ENCODE data around the gene TFB2M. TPM values are rescaled to one million over a fixed set of nuclear protein-coding genes. Genes with fewer than 3 reads are reported as not detected.

TFB2M gene
- polyA plus RNA-seq, 1 donor (not counting 4 experiments of a cell fraction or from before 2014, with no cell fraction given), result 28.6 TPM

- H3K9ac ChIP-seq (ENCODE audit: control insufficient read depth, extremely low read depth, insufficient read depth, low read length), result no peak overlapping the region
- H3K27ac ChIP-seq (ENCODE audit: control insufficient read depth, insufficient read depth, low read length), result peak overlapping the region; percentile 41
- no peak for TF ChIP-seq CTCF (optimal IDR thresholded peaks at IDR 0.05 in 1 of 3, IDR thresholded peaks at IDR 0.05 in 1 of 3, conservative IDR thresholded peaks at IDR 0.05 in 1 of 3; ENCODE audit: extremely low read depth in 1 of 3, insufficient read depth in 2 of 3, low read length in 3 of 3)
Measured at GRCh38 chr1:246503341-246503740, 62.7 kb downstream of the TFB2M start.

GRCh38 chr1:246497331-246497915 lies 68.6 kb downstream of the TFB2M start:
- Histone ChIP-seq H3K4me3 (ENCODE audit: control insufficient read depth in 2 of 3, extremely low read depth in 1 of 3, insufficient read depth in 2 of 3, low read depth in 1 of 3, low read length in 3 of 3) (no peak overlapping the region), H3K36me3 (ENCODE audit: control insufficient read depth in 2 of 2, extremely low read depth in 1 of 2, insufficient read depth in 2 of 2, low read length in 2 of 2) (no peaks in the 10 kb centered on the region), H2AFZ (ENCODE audit: control insufficient read depth, low read length) (no peak overlapping the region), H3K4me1 (ENCODE audit: control insufficient read depth, extremely low read depth, insufficient read depth, low read length) (no peaks in the 10 kb centered on the region), H3K27me3 (ENCODE audit: control insufficient read depth, extremely low read depth, insufficient read depth, low read length) (no peaks in the 10 kb centered on the region), H3K9me1 (ENCODE audit: control insufficient read depth, extremely low read depth, insufficient read depth, low read length) (no peaks in the 10 kb centered on the region), H3K79me2 (ENCODE audit: control insufficient read depth, insufficient read depth, low read length) (peaks cover 3% of the 10 kb centered on the region), H3K9me3 (ENCODE audit: control insufficient read depth, low read depth, low read length) (no peaks in the 10 kb centered on the region), H3K4me2 (ENCODE audit: control insufficient read depth, extremely low read depth, insufficient read depth, low read depth, low read length) (no peak overlapping the region), H3K27ac (ENCODE audit: control insufficient read depth, insufficient read depth, low read length) (no peak overlapping the region), H4K20me1 (ENCODE audit: control insufficient read depth, extremely low read depth, insufficient read depth, low read length) (no peaks in the 10 kb centered on the region), H3K9ac (ENCODE audit: control insufficient read depth, extremely low read depth, insufficient read depth, low read length) (no peak overlapping the region)
- dilution Hi-C loops (cut with MboI; ENCODE audit: extremely low pct_ligation_motif_present, low sequenced_read_pairs), result no loop called here
- TF ChIP-seq EZH2 (IDR thresholded peaks at IDR 0.05; ENCODE audit: low read length) (no peak), CTCF (optimal IDR thresholded peaks at IDR 0.05 in 1 of 3, IDR thresholded peaks at IDR 0.05 in 1 of 3, conservative IDR thresholded peaks at IDR 0.05 in 1 of 3; ENCODE audit: extremely low read depth in 1 of 3, insufficient read depth in 2 of 3, low read length in 3 of 3) (peak in 2 of 3 experiments; percentile 43 to 55)
- FAIRE-seq, result peak; percentile 17
- peak; percentile 33 for DNase-seq (ENCODE audit: low read depth, low spot score)

More at GRCh38 chr1:246503341-246503740, 62.7 kb downstream of the TFB2M start:
- Histone ChIP-seq H3K9me3 (ENCODE audit: control insufficient read depth, low read depth, low read length) (no peaks in the 10 kb centered on the region), H3K4me3 (ENCODE audit: control insufficient read depth in 2 of 3, extremely low read depth in 1 of 3, insufficient read depth in 2 of 3, low read depth in 1 of 3, low read length in 3 of 3) (no peak overlapping the region), H3K9me1 (ENCODE audit: control insufficient read depth, extremely low read depth, insufficient read depth, low read length) (peaks cover 3% of the 10 kb centered on the region), H3K4me2 (ENCODE audit: control insufficient read depth, extremely low read depth, insufficient read depth, low read depth, low read length) (peak overlapping the region; percentile 50), H3K27me3 (ENCODE audit: control insufficient read depth, extremely low read depth, insufficient read depth, low read length) (no peaks in the 10 kb centered on the region), H3K4me1 (ENCODE audit: control insufficient read depth, extremely low read depth, insufficient read depth, low read length) (peaks cover 22% of the 10 kb centered on the region), H4K20me1 (ENCODE audit: control insufficient read depth, extremely low read depth, insufficient read depth, low read length) (no peaks in the 10 kb centered on the region), H3K79me2 (ENCODE audit: control insufficient read depth, insufficient read depth, low read length) (peaks cover 8% of the 10 kb centered on the region), H2AFZ (ENCODE audit: control insufficient read depth, low read length) (no peak overlapping the region), H3K36me3 (ENCODE audit: control insufficient read depth in 2 of 2, extremely low read depth in 1 of 2, insufficient read depth in 2 of 2, low read length in 2 of 2) (no peaks in the 10 kb centered on the region)
- dilution Hi-C loops (cut with MboI; ENCODE audit: extremely low pct_ligation_motif_present, low sequenced_read_pairs), result no loop called here
- DNase-seq (ENCODE audit: low read depth, low spot score), result no peak
- FAIRE-seq, result no peak
